K562 (cell line): ENCODE measurements around the gene RFC2. TPM values are rescaled to one million over a fixed set of nuclear protein-coding genes. Genes with fewer than 3 reads are reported as not detected.

Source experiments
- ARID1B ChIP-seq: fragments of 450-650 bp; IDR thresholded peaks from 2 replicates; pipeline ENCODE4 v1.6.1; 2016; ENCODE audit warnings: antibody characterized with exemption, mild to moderate bottlenecking, inconsistent platforms
- ATF7 ChIP-seq: fragments of 450-650 bp; IDR thresholded peaks from 2 replicates; pipeline ENCODE4 v1.7.1; 2014; ENCODE audit warnings: mild to moderate bottlenecking, moderate library complexity
- BCOR ChIP-seq: fragments of 450-650 bp; IDR thresholded peaks from 2 replicates; pipeline ENCODE4 v1.6.1; 2016
- BDP1 ChIP-seq: IDR thresholded peaks from 3 replicates; pipeline ENCODE4 v1.6.1; 2011; ENCODE audit not compliant: insufficient read length, insufficient read depth
- CHD2 ChIP-seq: IDR thresholded peaks from 2 replicates; pipeline ENCODE4 v1.6.1; 2011; ENCODE audit warnings: low read depth, low read length
- EP300 ChIP-seq: IDR thresholded peaks from 2 replicates; pipeline ENCODE4 v1.6.1; 2012; ENCODE audit warnings: low read length, improper control_type of control experiment
- FOXO4 ChIP-seq: fragments of 450-650 bp; formaldehyde crosslinking; IDR thresholded peaks from 2 replicates; pipeline ENCODE4 v1.4.0; 2020; ENCODE audit warnings: mild to moderate bottlenecking, moderate library complexity
- GABPA ChIP-seq: fragments of 200-800 bp; sonication (Bioruptor generic); conservative IDR thresholded peaks from 2 replicates; pipeline ENCODE4 v1.6.1; 2016; ENCODE audit warnings: low read depth, missing genetic modification characterization, missing compliant biosample characterization
- HDAC2 ChIP-seq: fragments of 450-650 bp; IDR thresholded peaks from 2 replicates; pipeline ENCODE4 v1.6.1; 2016; ENCODE audit warnings: mild to moderate bottlenecking
- HLTF ChIP-seq: fragments of 450-650 bp; IDR thresholded peaks from 2 replicates; pipeline ENCODE4 v1.6.1; 2016
- HMGN3 ChIP-seq: IDR thresholded peaks from 2 replicates; pipeline ENCODE4 v1.6.1; 2011; ENCODE audit warnings: borderline replicate concordance, low read depth, mild to moderate bottlenecking, mixed read lengths, low read length; ENCODE audit not compliant: insufficient read length; ENCODE audit errors: extremely low read depth
- JUND ChIP-seq, 2 experiments: IDR thresholded peaks; 2 replicates in 1 of 2; 3 replicates in 1 of 2; pipeline ENCODE4 v1.6.1; 2011; ENCODE audit warnings: borderline replicate concordance in 2 of 2, low read depth in 2 of 2, low read length in 2 of 2, improper control_type of control experiment in 1 of 2, missing biosample characterization in 1 of 2, missing genetic modification characterization in 1 of 2, missing genetic modification reagents in 1 of 2
- LEF1 ChIP-seq: fragments of 450-650 bp; IDR thresholded peaks from 2 replicates; pipeline ENCODE4 v1.6.1; 2016; ENCODE audit warnings: mild to moderate bottlenecking
- MYNN ChIP-seq, 2 experiments: sonication (generic); formaldehyde crosslinking in 1 of 2; IDR thresholded peaks; 2 replicates each; pipeline versions ENCODE4 v1.5.0 to v1.6.1; 2016 to 2020; ENCODE audit warnings: antibody characterized with exemption in 1 of 2, missing genetic modification reagents in 1 of 2
- NR2F6 ChIP-seq: fragments of 450-650 bp; formaldehyde crosslinking; IDR thresholded peaks from 2 replicates; pipeline ENCODE4 v1.4.0; 2020; ENCODE audit warnings: mild to moderate bottlenecking
- PHF8 ChIP-seq: fragments of 200-600 bp; sonication (generic); IDR thresholded peaks from 2 replicates; pipeline ENCODE4 v1.6.1; 2012; ENCODE audit warnings: mixed run types, mild to moderate bottlenecking, inconsistent platforms, low read length, moderate library complexity, borderline replicate concordance
- RAD21 ChIP-seq, 2 experiments: fragments of 250-450 bp in 1 of 2; fragments of 450-650 bp in 1 of 2; sonication (Bioruptor Pico) in 1 of 2; formaldehyde crosslinking in 1 of 2; IDR thresholded peaks in 1 of 2; conservative IDR thresholded peaks in 1 of 2; 2 replicates each; pipeline versions ENCODE4 v1.4.0 to v1.8.0; 2020 to 2022; ENCODE audit warnings: mild to moderate bottlenecking in 2 of 2, moderate library complexity in 1 of 2
- RHOXF2B ChIP-seq: fragments of 250-450 bp; sonication (Bioruptor Pico); conservative IDR thresholded peaks from 2 replicates; pipeline ENCODE4 v1.5.1; 2021
- SMAD2 ChIP-seq: fragments of 150-350 bp; IDR thresholded peaks from 2 replicates; pipeline ENCODE4 v1.6.1; 2014; ENCODE audit warnings: low read depth, mild to moderate bottlenecking, low read length
- TAF7 ChIP-seq: fragments of 450-650 bp; IDR thresholded peaks from 2 replicates; pipeline ENCODE4 v1.6.1; 2016; ENCODE audit warnings: missing genetic modification characterization, missing compliant biosample characterization
- TBP ChIP-seq: optimal IDR thresholded peaks from 2 replicates; pipeline ENCODE3; 2011; ENCODE audit warnings: low read depth, low read length, improper control_type of control experiment
- TOE1 ChIP-seq, 2 experiments: fragments of 450-650 bp in 1 of 2; sonication (generic) in 1 of 2; formaldehyde crosslinking in 1 of 2; IDR thresholded peaks; 2 replicates each; pipeline versions ENCODE4 v1.7.1 to v1.8.0; 2016 to 2022; ENCODE audit warnings: borderline replicate concordance in 2 of 2, mild to moderate bottlenecking in 2 of 2, antibody characterized with exemption in 1 of 2, inconsistent platforms in 1 of 2, low read depth in 1 of 2, missing genetic modification reagents in 1 of 2, moderate library complexity in 1 of 2
- U2AF1 ChIP-seq: fragments of 200-400 bp; formaldehyde crosslinking; optimal IDR thresholded peaks from 2 replicates; pipeline ENCODE3; 2017; ENCODE audit warnings: mild to moderate bottlenecking, low read depth, low read length, moderate library complexity
- ZBED1 ChIP-seq: IDR thresholded peaks from 2 replicates; pipeline ENCODE4 v1.6.1; 2014
- ZBTB1 ChIP-seq: sonication (generic); formaldehyde crosslinking; IDR thresholded peaks from 2 replicates; pipeline ENCODE4 v1.8.1; 2023; ENCODE audit warnings: missing genetic modification reagents, low read depth, mild to moderate bottlenecking, borderline replicate concordance
- ZNF75A ChIP-seq: fragments of 450-650 bp; formaldehyde crosslinking; IDR thresholded peaks from 2 replicates; pipeline ENCODE4 v1.4.0; 2020; ENCODE audit warnings: mild to moderate bottlenecking
- polyA plus RNA-seq, 8 experiments: library from polyadenylated mRNA; depleted of rRNA in 4 of 8; stranded (reverse) in 5 of 8; unstranded in 3 of 8; fragments of >200 nt; fragmentation: Nextera tagmentation in 2 of 8; fragmentation: Illumina TruSeq in 1 of 8; extraction: Ambion mirVana in 2 of 8; extraction: Trizol in 1 of 8; gene quantifications; 2 replicates each; pipeline versions ENCODE4 v1.2.1 to v1.2.3, GENCODE V29; 2011 to 2014; ENCODE audit warnings: inconsistent platforms in 1 of 8, missing spikeins in 1 of 8
- total RNA-seq, 7 experiments: library from RNA; depleted of rRNA in 6 of 7; stranded (reverse); fragments of >200 nt in 6 of 7; fragmentation: Illumina TruSeq in 2 of 7; extraction: Trizol in 2 of 7; gene quantifications; 2 replicates each; pipeline versions ENCODE4 v1.2.1 to v1.2.3, GENCODE V29; 2011 to 2021; ENCODE audit warnings: low replicate concordance in 1 of 7
- TF ChIP-seq, protein P1 (sequence below), 2 experiments: fragments of 450-650 bp; IDR thresholded peaks; 2 replicates each; pipeline ENCODE4 v1.6.1; 2016

RFC2 gene
- total and polyA plus RNA-seq, 9 of the 15 experiments (the other 6 are each of a cell fraction or from before 2014, with no cell fraction given) = 32.5 to 161 (median 102) TPM

- TF ChIP-seq GABPA (no peak), PHF8 (no peak), EP300 (no peak), ZBTB1 (peak; percentile 41; the same call in 1 of the 2 replicates), U2AF1 (no peak), TBP (no peak), ZNF75A (no peak), ZBED1 (no peak), HMGN3 (no peak), ATF7 (peak; percentile 26; the same call in 1 of the 2 replicates), TOE1 (IDR thresholded peaks at IDR 0.05; ENCODE audit: borderline replicate concordance) (no peak), TOE1 (CRISPR knock-in tag; IDR thresholded peaks at IDR 0.05; ENCODE audit: borderline replicate concordance, low read depth) (no peak), TAF7 (no peak), CHD2 (no peak), MYNN (IDR thresholded peaks at IDR 0.05) (0 out of 2 replicates have a peak, but pooled peaks have one; percentile 43), MYNN (CRISPR knock-in tag; IDR thresholded peaks at IDR 0.05) (no peak), ARID1B (peak; percentile 69), SMAD2 (no peak), RAD21 (CRISPR knock-in tag; conservative IDR thresholded peaks at IDR 0.05 in 1 of 2, IDR thresholded peaks at IDR 0.05 in 1 of 2) (no peak), NR2F6 (CRISPR knock-in tag) (no peak), RHOXF2B (CRISPR knock-in tag) (no peak), FOXO4 (CRISPR knock-in tag) (no peak), HDAC2 (0 out of 2 replicates have a peak, but pooled peaks have one; percentile 32), HLTF (no peak), BCOR (peak; percentile 85), JUND (IDR thresholded peaks at IDR 0.05; ENCODE audit: borderline replicate concordance, low read depth, low read length) (peak; percentile 74), JUND (tag; IDR thresholded peaks at IDR 0.05; ENCODE audit: borderline replicate concordance, low read depth, low read length) (peak; percentile 42; the same call in 1 of the 3 replicates), LEF1 (0 out of 2 replicates have a peak, but pooled peaks have one; percentile 30), BDP1 (no peak)
- TF ChIP-seq, protein P1, sequence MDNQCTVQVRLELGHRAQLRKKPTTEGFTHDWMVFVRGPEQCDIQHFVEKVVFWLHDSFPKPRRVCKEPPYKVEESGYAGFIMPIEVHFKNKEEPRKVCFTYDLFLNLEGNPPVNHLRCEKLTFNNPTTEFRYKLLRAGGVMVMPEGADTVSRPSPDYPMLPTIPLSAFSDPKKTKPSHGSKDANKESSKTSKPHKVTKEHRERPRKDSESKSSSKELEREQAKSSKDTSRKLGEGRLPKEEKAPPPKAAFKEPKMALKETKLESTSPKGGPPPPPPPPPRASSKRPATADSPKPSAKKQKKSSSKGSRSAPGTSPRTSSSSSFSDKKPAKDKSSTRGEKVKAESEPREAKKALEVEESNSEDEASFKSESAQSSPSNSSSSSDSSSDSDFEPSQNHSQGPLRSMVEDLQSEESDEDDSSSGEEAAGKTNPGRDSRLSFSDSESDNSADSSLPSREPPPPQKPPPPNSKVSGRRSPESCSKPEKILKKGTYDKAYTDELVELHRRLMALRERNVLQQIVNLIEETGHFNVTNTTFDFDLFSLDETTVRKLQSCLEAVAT (IDR thresholded peaks at IDR 0.05) = no peak; a peak in 1 of 4 replicates
Observed at GRCh38 chr7:74288034-74288881, 34.1 kb upstream of the RFC2 start (continued).
